SK-N-SH treated with all-trans-retinoic acid at 6 μM for 48 hours (cell line): Measurements from ENCODE around the gene C11orf86.

Experiments used
- ATAC-seq: fragments of 200-7000 bp; cut with Tn5 transposase; 3 replicates; pipeline ENCODE4 v1.9.1; 2020; ENCODE audit warnings: mild to moderate bottlenecking, moderate library complexity
- BACH2 ChIP-seq: fragments of 250-450 bp; sonication (Bioruptor Pico); IDR thresholded peaks from 2 replicates; pipeline ENCODE4 v1.9.0; 2021; ENCODE audit warnings: mild to moderate bottlenecking, borderline replicate concordance
- CREB5 ChIP-seq: fragments of 250-450 bp; sonication (Bioruptor Pico); IDR thresholded peaks from 2 replicates; pipeline ENCODE4 v1.5.1; 2020; ENCODE audit warnings: low read depth, mild to moderate bottlenecking, moderate library complexity
- CSDC2 ChIP-seq: fragments of 250-450 bp; sonication (Bioruptor Pico); IDR thresholded peaks from 2 replicates; pipeline ENCODE4 v1.5.0; 2020; ENCODE audit warnings: mild to moderate bottlenecking, moderate library complexity
- CSRNP3 ChIP-seq: fragments of 250-450 bp; sonication (Bioruptor Pico); IDR thresholded peaks from 2 replicates; pipeline ENCODE4 v1.5.1; 2021; ENCODE audit warnings: mild to moderate bottlenecking, moderate library complexity
- ESRRG ChIP-seq: fragments of 250-450 bp; sonication (Bioruptor Pico); IDR thresholded peaks from 2 replicates; pipeline ENCODE4 v1.6.1; 2021; ENCODE audit warnings: mild to moderate bottlenecking
- GLIS3 ChIP-seq: fragments of 250-450 bp; sonication (Bioruptor Pico); IDR thresholded peaks from 2 replicates; pipeline ENCODE4 v1.5.0; 2020; ENCODE audit warnings: mild to moderate bottlenecking, moderate library complexity
- ISL1 ChIP-seq: fragments of 250-450 bp; sonication (Bioruptor Pico); IDR thresholded peaks from 2 replicates; pipeline ENCODE4 v2.1.2; 2022; ENCODE audit warnings: mild to moderate bottlenecking, moderate library complexity
- OSR1 ChIP-seq: fragments of 250-450 bp; sonication (Bioruptor Pico); IDR thresholded peaks from 2 replicates; pipeline ENCODE4 v1.8.0; 2022; ENCODE audit warnings: moderate library complexity, mild to moderate bottlenecking, inconsistent platforms
- POU6F1 ChIP-seq: fragments of 250-450 bp; sonication (Bioruptor Pico); IDR thresholded peaks from 2 replicates; pipeline ENCODE4 v1.8.0; 2021; ENCODE audit warnings: low read depth, mild to moderate bottlenecking, moderate library complexity, borderline replicate concordance
- PPARA ChIP-seq: fragments of 250-450 bp; sonication (Bioruptor Pico); IDR thresholded peaks from 2 replicates; pipeline ENCODE4 v1.5.0; 2020; ENCODE audit warnings: mild to moderate bottlenecking, borderline replicate concordance
- RARB ChIP-seq: fragments of 250-450 bp; sonication (Bioruptor Pico); IDR thresholded peaks from 2 replicates; pipeline ENCODE4 v1.8.0; 2021; ENCODE audit warnings: mild to moderate bottlenecking, moderate library complexity
- TCF4 ChIP-seq: fragments of 250-450 bp; sonication (Bioruptor Pico); IDR thresholded peaks from 2 replicates; pipeline ENCODE4 v1.8.0; 2021; ENCODE audit warnings: mild to moderate bottlenecking, moderate library complexity, borderline replicate concordance
- TOX ChIP-seq: fragments of 250-450 bp; sonication (Bioruptor Pico); IDR thresholded peaks from 2 replicates; pipeline ENCODE4 v1.8.0; 2021; ENCODE audit warnings: mild to moderate bottlenecking, moderate library complexity, borderline replicate concordance
- TSHZ2 ChIP-seq: fragments of 250-450 bp; sonication (Bioruptor Pico); IDR thresholded peaks from 2 replicates; pipeline ENCODE4 v1.5.0; 2020; ENCODE audit warnings: mild to moderate bottlenecking, moderate library complexity
- ZC3H10 ChIP-seq: fragments of 250-450 bp; sonication (Bioruptor Pico); IDR thresholded peaks from 2 replicates; pipeline ENCODE4 v1.5.1; 2021; ENCODE audit warnings: mild to moderate bottlenecking, moderate library complexity
- ZFP3 ChIP-seq: fragments of 250-450 bp; sonication (Bioruptor Pico); IDR thresholded peaks from 2 replicates; pipeline ENCODE4 v1.5.0; 2020; ENCODE audit warnings: mild to moderate bottlenecking, moderate library complexity
- ZFP30 ChIP-seq: fragments of 450-650 bp; formaldehyde crosslinking; IDR thresholded peaks from 2 replicates; pipeline ENCODE4 v1.5.0; 2022; ENCODE audit warnings: mild to moderate bottlenecking, moderate library complexity
- ZNF565 ChIP-seq: fragments of 450-650 bp; formaldehyde crosslinking; conservative IDR thresholded peaks from 2 replicates; pipeline ENCODE4 v1.5.0; 2020; ENCODE audit warnings: low read depth, mild to moderate bottlenecking, moderate library complexity
- ZNF70 ChIP-seq: fragments of 450-650 bp; formaldehyde crosslinking; IDR thresholded peaks from 2 replicates; pipeline ENCODE4 v1.5.0; 2020; ENCODE audit warnings: mild to moderate bottlenecking, moderate library complexity
- ZNF8 ChIP-seq: fragments of 450-650 bp; formaldehyde crosslinking; IDR thresholded peaks from 2 replicates; pipeline ENCODE4 v1.5.0; 2020; ENCODE audit warnings: mild to moderate bottlenecking, moderate library complexity

Gene C11orf86

GRCh38 chr11:66964495-66964894 lies 10.6 kb upstream of the C11orf86 start:
- TF ChIP-seq ZNF8 (CRISPR knock-in tag): no peak
- no peak for TF ChIP-seq TCF4 (CRISPR knock-in tag)
- TF ChIP-seq ISL1 (CRISPR knock-in tag): no peak
- no peak for TF ChIP-seq ZFP30 (CRISPR knock-in tag)
- no peak for ATAC-seq

- no peak for ATAC-seq
- TF ChIP-seq ESRRG (CRISPR knock-in tag) (no peak), POU6F1 (CRISPR knock-in tag) (no peak), ZC3H10 (CRISPR knock-in tag) (no peak), GLIS3 (CRISPR knock-in tag) (no peak), OSR1 (no peak), CSRNP3 (CRISPR knock-in tag) (no peak), RARB (CRISPR knock-in tag) (no peak), BACH2 (no peak), ISL1 (CRISPR knock-in tag) (no peak), ZNF70 (CRISPR knock-in tag) (no peak), CREB5 (no peak), TSHZ2 (CRISPR knock-in tag) (no peak), TCF4 (CRISPR knock-in tag) (no peak), ZFP30 (CRISPR knock-in tag) (no peak), TOX (CRISPR knock-in tag) (no peak), ZNF565 (no peak)
Measured at GRCh38 chr11:66966351-66966750, 8.8 kb upstream of the C11orf86 start.

DNA sequence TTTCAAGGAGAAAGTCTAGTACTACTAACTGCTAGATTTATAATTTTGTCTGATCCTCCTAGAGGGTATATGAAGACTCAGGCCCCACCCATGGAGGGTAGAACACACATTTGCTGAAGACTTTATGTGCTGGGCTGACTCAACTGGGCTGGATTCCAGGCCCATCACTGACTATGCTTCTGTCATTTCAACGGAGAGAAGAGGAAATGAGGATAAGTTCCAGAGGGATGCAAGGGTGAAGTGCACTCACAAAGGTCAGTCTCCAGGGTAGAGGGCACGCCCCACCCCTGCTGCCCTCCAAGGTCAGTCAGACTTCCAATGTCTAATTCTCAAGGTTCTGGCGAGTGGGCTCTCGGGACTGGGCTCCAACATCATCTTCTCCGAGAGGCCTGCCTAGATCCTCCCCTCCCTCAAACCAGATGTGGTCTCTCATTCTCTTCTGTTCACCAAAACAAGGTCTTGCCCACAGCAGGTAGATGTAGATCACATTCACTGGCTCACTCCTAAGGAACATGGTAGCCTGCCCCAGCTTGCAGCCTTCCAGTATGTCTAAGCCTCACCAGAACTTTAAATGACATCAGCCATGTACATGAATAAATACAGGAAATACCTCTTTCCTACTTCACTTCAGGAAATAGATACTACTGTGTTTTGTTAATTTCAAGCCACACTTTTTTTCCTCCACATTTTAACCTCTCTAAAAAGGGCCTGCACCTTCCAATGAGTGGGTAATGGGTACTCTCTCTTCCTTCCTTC lies 7.3 kb upstream of the C11orf86 start:
- ATAC-seq: peak; percentile 33
- no peak for TF ChIP-seq POU6F1 (CRISPR knock-in tag)
- TF ChIP-seq ZFP3 (CRISPR knock-in tag): no peak
- no peak for TF ChIP-seq ZNF8 (CRISPR knock-in tag)
- no peak for TF ChIP-seq ZFP30 (CRISPR knock-in tag)
- no peak for TF ChIP-seq ZNF70 (CRISPR knock-in tag)
- TF ChIP-seq CSDC2 (CRISPR knock-in tag): no peak
- no peak for TF ChIP-seq ISL1 (CRISPR knock-in tag)
- no peak for TF ChIP-seq TOX (CRISPR knock-in tag)
- TF ChIP-seq PPARA (CRISPR knock-in tag): no peak
- no peak for TF ChIP-seq ZNF565
